GM12891 (cell line): ENCODE results near the gene SINHCAF.

Experiments
- POLR2A ChIP-seq: IDR thresholded peaks from 2 replicates; pipeline ENCODE4 v1.6.1; 2011; ENCODE audit warnings: low read depth, low read length, control low read depth
- TAF1 ChIP-seq: IDR thresholded peaks from 2 replicates; pipeline ENCODE4 v1.6.1; 2011; ENCODE audit warnings: low read depth, low read length, control low read depth

GRCh38 chr12:31370531-31371255 lies 44.7 kb upstream of the SINHCAF start:
- TF ChIP-seq TAF1: no peak
- no peak for TF ChIP-seq POLR2A
